ENCODE results near the gene RAPGEF5. TPM values are rescaled to one million over a fixed set of nuclear protein-coding genes. Genes with fewer than 3 reads are reported as not detected.

The RAPGEF5 gene
- total RNA-seq, 1 donor from 2014 or later, result 1.1 TPM

DNA sequence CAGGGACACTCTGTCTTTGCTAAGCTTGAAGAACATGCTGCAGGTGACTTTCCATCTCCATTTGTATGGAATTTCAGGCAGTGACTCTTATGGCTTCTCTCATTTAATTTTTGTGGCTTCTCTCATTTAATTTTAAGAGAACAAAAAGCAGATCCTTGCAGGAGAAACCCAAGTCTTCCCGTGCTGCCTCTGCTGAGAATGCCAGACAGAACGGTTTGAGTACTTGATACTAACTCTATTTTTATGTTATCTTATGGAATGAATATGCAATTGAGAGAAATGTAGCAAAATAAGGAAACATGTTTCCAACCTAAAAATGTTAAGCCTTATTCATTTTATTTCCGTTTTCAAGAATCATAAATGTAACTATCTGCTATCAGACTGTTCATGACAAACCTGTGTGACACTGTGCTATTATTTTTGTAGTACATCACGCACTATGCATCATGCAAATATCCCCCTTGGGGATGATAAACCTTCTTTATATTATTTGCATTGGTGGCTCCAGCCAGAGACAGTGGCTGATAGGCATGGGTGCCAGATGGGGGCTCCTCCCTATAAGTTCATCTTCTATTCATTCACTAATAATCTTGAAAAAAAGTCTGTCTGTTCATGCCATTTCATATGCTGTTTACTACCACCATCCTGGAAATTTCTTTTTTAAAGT, 6.9 kb upstream of the RAPGEF5 start:
- no peak overlapping the region for H3K4me3 ChIP-seq (ENCODE audit: low read depth, low read length)
- no peaks in the 10 kb centered on the region for H3K36me3 ChIP-seq (ENCODE audit: control insufficient read depth, insufficient read depth, low read length)
- DNase-seq (ENCODE audit: low read depth), result no peak
- no peak for TF ChIP-seq CTCF (IDR thresholded peaks at IDR 0.05; ENCODE audit: insufficient read depth, low read length, poor library complexity, severe bottlenecking)
- H3K27me3 ChIP-seq (ENCODE audit: control insufficient read depth, insufficient read depth, low read length), result no peaks in the 10 kb centered on the region

- H3K4me3 ChIP-seq (ENCODE audit: low read depth, low read length), result no peak overlapping the region
- H3K27me3 ChIP-seq (ENCODE audit: control insufficient read depth, insufficient read depth, low read length), result no peaks in the 10 kb centered on the region
- no peak for DNase-seq (ENCODE audit: low read depth)
- no peak for TF ChIP-seq CTCF (IDR thresholded peaks at IDR 0.05; ENCODE audit: insufficient read depth, low read length, poor library complexity, severe bottlenecking)
- H3K36me3 ChIP-seq (ENCODE audit: control insufficient read depth, insufficient read depth, low read length), result no peaks in the 10 kb centered on the region
Measured at GRCh38 chr7:22361795-22362194, 4.8 kb upstream of the RAPGEF5 start.

DNA sequence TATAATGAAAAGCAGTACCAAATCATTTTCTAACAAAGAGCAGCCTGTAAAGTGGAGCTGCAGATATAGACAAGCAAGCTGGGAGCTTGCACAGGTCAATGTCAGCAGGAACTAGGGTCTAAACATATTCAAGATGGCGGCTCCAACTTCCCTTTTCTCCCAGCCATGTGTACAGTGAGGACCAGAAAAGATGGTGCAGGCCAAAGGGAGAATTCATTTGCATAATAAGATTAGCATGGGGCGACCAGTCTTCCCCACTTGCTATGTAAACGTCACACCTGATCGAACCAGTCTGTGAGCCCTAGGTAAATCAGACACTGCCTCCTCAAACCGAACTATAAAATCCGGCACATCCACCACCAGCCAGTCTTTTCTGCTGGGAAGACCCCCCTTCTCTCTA, 4.4 kb upstream of the RAPGEF5 start:
- Histone ChIP-seq H3K36me3 (ENCODE audit: control insufficient read depth, insufficient read depth, low read length) (no peaks in the 10 kb centered on the region), H3K27me3 (ENCODE audit: control insufficient read depth, insufficient read depth, low read length) (no peaks in the 10 kb centered on the region), H3K4me3 (ENCODE audit: low read depth, low read length) (no peak overlapping the region)
- DNase-seq (ENCODE audit: low read depth), result no peak
- no peak for TF ChIP-seq CTCF (IDR thresholded peaks at IDR 0.05; ENCODE audit: insufficient read depth, low read length, poor library complexity, severe bottlenecking)

DNA sequence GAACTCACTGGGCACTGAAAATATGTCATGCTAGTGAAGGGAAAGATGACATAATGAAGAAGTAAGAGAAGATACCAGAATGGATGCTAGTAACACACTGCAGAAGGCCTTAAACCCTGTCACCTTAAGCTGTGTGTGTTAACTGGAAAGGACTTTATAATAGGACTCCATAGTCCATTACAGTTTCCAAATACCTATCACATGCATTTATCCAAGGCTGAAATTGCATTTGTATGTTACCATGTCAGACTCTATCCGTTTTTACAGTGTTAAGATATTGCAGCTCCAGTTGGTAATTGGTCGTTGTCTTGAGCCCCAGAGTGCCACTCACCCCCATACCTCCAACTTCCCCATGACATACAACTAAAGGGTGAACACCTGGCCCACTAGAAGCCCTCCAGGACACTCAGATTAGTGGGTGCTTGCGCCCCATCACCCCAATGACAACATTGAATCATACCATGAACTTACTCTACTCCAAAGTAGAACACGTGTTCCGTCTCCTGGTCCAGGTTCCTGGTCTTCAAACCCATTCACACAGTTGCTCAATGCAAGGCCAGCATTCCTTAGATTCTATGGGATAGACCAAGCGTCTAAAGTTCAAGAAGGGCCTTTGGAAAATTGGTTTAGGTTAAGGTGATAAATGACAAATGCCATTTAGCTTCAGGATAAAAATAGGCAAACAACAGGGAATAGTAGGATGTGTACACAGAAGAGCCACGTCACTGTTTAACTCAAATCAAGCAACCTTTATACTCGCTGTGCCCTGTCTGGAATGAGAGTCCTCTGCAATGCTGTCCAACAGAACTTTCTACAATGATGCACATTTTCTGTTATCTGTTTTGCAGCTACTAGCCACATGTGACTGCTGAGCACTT, 2.1 kb upstream of the RAPGEF5 start:
- DNase-seq (ENCODE audit: low read depth), result no peak
- no peak for TF ChIP-seq CTCF (IDR thresholded peaks at IDR 0.05; ENCODE audit: insufficient read depth, low read length, poor library complexity, severe bottlenecking)
- H3K4me3 ChIP-seq (ENCODE audit: low read depth, low read length), result no peak overlapping the region

GRCh38 chr7:22357311-22358175, 589 bp upstream of the RAPGEF5 start:
- Histone ChIP-seq H3K27me3 (ENCODE audit: control insufficient read depth, insufficient read depth, low read length) (peaks cover 3% of the 10 kb centered on the region), H3K36me3 (ENCODE audit: control insufficient read depth, insufficient read depth, low read length) (no peaks in the 10 kb centered on the region), H3K4me3 (ENCODE audit: low read depth, low read length) (peak overlapping the region; percentile 49)
- peak; percentile 61 for DNase-seq (ENCODE audit: low read depth)
- no peak for TF ChIP-seq CTCF (IDR thresholded peaks at IDR 0.05; ENCODE audit: insufficient read depth, low read length, poor library complexity, severe bottlenecking)

More for the DNA sequence above, 2.1 kb upstream of the RAPGEF5 start:
- Histone ChIP-seq H3K36me3 (ENCODE audit: control insufficient read depth, insufficient read depth, low read length) (no peaks in the 10 kb centered on the region), H3K27me3 (ENCODE audit: control insufficient read depth, insufficient read depth, low read length) (peaks cover 3% of the 10 kb centered on the region)
